ENCODE measurements around the gene MGAT5.

DNA sequence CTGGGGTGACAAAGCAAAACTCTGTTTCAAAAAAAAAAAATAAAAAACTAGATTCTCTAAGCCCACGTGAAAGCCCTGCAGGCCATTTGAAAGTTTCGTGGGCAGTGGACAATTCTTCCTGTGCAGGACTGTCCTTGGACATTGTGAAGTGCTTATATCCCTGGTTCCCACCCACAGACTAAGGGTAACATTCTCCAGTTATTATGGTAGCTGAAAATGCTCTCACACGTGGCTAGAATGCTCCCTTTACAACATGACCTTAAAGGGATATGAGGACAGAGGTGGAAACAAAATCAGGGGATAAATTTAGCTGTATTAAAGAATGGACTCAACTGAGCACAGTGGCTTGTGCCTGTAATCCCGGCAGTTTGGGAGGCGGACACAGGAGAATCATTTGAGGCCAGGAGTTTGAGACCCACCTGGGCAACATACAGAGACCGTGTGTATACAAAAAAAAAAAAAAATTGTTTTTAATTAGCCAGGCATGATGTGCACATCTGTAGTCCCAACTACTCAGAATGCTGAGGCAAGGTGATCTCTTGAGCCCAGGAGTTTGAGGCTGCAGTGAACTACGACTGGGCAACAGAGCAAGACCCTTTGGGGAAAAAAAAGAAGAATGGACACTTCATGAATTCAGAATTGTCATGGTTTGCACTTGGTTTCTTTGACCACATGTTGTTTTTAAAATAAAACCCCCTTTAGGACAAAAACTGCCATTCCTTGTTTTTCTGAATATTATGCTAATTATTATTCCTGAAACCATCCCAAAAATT, 167.9 kb downstream of the MGAT5 start:
- TF ChIP-seq, protein P1, sequence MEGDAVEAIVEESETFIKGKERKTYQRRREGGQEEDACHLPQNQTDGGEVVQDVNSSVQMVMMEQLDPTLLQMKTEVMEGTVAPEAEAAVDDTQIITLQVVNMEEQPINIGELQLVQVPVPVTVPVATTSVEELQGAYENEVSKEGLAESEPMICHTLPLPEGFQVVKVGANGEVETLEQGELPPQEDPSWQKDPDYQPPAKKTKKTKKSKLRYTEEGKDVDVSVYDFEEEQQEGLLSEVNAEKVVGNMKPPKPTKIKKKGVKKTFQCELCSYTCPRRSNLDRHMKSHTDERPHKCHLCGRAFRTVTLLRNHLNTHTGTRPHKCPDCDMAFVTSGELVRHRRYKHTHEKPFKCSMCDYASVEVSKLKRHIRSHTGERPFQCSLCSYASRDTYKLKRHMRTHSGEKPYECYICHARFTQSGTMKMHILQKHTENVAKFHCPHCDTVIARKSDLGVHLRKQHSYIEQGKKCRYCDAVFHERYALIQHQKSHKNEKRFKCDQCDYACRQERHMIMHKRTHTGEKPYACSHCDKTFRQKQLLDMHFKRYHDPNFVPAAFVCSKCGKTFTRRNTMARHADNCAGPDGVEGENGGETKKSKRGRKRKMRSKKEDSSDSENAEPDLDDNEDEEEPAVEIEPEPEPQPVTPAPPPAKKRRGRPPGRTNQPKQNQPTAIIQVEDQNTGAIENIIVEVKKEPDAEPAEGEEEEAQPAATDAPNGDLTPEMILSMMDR (IDR thresholded peaks at IDR 0.05), result no peak
- no peak for TF ChIP-seq POLR2A (IDR thresholded peaks at IDR 0.05)
